Neuron (in vitro differentiated cells): ENCODE measurements around the gene BTBD7.

Experiments used
- H2AFZ ChIP-seq: one replicate; pipeline ENCODE4 v1.6.1; 2013; ENCODE audit warnings: low read depth, mild to moderate bottlenecking, inconsistent platforms, low read length, moderate library complexity
- H3K27me3 ChIP-seq: one replicate; pipeline ENCODE4 v1.6.1; 2013; ENCODE audit warnings: low read length; ENCODE audit not compliant: insufficient read depth
- H3K36me3 ChIP-seq: one replicate; pipeline ENCODE4 v1.6.1; 2013; ENCODE audit warnings: low read length; ENCODE audit not compliant: insufficient read depth
- H3K4me1 ChIP-seq: one replicate; pipeline ENCODE4 v1.6.1; 2013; ENCODE audit warnings: low read length; ENCODE audit not compliant: insufficient read depth
- H3K4me3 ChIP-seq: 2 replicates; pipeline ENCODE4 v1.5.1; 2013; ENCODE audit warnings: mild to moderate bottlenecking, low read length, moderate library complexity
- H3K9me3 ChIP-seq: one replicate; pipeline ENCODE4 v1.6.1; 2013; ENCODE audit warnings: low read length

Gene BTBD7

DNA sequence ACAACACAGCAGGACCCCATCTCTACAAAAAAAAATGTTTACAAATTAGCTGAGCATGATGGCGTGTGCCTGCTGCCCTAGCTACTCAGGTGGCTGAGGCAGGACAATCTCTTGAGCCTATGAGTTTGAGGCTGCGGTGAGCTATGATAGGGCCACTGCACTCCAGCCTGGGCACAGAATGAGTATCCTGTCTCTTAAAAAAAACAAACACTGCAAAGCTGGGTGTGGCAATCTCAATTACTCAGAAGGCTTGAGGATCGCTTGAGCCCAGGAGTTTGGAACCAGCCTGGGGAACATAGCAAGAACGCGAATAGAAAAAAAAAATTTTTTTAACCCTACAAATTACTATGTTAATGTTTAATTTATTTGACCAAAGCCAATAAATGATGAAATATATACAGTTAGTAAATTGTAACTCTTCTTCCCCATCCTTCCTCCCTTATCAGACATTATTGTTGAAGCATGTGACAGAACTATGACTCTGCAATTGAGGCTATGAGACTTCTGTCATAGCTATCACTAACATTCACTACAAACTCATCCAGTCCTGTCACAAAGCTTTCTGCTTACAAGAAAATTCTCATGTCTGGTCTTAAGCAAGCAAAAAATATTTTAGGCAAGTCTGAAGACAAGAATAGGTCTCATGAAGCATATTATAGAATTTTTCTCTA is 9.8 kb downstream of the BTBD7 start:
- Histone ChIP-seq H3K4me3 (no peak overlapping the region), H3K9me3 (no peaks in the 10 kb centered on the region), H2AFZ (no peak overlapping the region), H3K4me1 (no peaks in the 10 kb centered on the region), H3K27me3 (no peaks in the 10 kb centered on the region), H3K36me3 (peaks cover 21% of the 10 kb centered on the region)

DNA sequence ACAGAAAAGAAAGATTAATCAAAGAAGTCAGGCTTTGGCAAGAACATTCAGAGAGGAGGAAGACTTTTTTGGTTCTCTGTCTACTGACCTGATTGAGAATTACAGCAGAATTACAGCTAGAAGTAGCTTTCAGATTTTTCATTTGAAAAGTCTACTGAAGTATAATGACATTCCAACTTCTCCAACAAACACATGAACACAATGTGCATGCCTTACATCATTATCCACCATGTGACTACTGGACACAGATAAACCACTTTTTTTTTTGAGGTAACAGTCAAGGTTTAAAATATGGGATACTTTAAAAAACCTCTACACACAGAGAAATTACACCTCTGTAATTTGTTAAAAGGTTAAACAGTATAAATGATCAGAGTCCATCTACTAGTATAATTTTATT is 12.3 kb downstream of the BTBD7 start:
- H3K27me3 ChIP-seq: no peaks in the 10 kb centered on the region
- H3K9me3 ChIP-seq: no peaks in the 10 kb centered on the region
- H2AFZ ChIP-seq: no peak overlapping the region
- H3K4me1 ChIP-seq: no peaks in the 10 kb centered on the region
- no peak overlapping the region for H3K4me3 ChIP-seq
- H3K36me3 ChIP-seq: peaks cover 21% of the 10 kb centered on the region

DNA sequence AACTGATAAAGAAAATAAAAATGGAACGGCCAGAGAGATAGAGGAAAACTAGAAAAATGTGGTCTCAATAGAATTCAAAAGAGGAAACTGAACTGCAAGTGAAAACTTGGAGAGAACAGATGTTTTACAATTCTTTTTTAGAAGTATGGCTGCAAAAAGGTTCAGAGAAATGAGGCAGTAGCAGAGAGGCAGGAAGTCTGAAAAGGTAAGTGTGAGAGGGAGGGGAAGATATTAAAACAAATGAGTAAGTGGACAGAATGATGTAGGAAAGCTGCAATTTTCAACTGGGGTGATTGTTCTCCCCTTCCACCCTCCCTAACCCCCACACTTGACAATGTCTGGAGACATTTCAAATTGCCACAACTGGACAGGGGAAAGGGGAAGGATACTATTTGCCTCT is 12.9 kb downstream of the BTBD7 start:
- Histone ChIP-seq H3K4me1 (no peaks in the 10 kb centered on the region), H3K4me3 (no peak overlapping the region), H2AFZ (no peak overlapping the region), H3K27me3 (no peaks in the 10 kb centered on the region), H3K36me3 (peaks cover 21% of the 10 kb centered on the region), H3K9me3 (no peaks in the 10 kb centered on the region)

DNA sequence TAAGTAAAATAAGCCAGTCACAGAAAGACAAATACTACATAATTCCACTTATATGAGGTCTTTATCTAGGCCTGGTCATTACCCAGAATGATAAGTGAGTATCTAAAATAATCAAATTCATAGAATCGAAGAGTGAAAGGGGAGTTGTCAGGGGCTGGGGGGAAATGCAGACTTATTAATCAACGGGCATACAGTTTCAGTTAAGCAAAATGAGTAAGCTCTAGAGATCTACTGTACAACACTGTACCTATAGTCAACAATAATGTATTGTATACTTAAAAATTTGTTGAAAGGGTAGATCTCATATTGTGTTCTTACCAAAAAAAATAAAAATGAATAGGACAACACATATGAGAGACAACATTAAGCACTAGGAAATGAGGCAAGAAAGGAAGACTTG is 13.3 kb downstream of the BTBD7 start:
- Histone ChIP-seq H2AFZ (no peak overlapping the region), H3K4me1 (no peaks in the 10 kb centered on the region), H3K27me3 (no peaks in the 10 kb centered on the region), H3K36me3 (peaks cover 18% of the 10 kb centered on the region), H3K4me3 (no peak overlapping the region), H3K9me3 (no peaks in the 10 kb centered on the region)

DNA sequence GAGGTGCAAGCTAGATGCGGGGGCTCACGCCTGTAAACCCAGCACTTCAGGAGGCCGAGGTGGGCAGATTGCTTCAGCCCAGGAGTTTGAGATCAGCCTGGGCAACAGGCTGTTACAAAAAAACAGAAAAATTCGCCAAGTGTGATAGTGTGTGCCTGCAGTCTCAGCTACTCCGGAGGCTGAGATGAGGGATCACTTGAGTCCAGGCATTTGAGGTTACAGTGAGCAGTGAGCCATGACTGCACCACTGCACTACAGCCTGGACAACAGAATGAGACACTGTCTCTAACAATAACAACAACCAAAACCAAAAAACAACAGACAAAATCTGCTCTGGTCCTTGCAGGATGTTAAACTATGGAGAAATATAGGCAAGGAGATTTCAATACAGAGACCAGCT is 13.9 kb downstream of the BTBD7 start:
- no peaks in the 10 kb centered on the region for H3K4me1 ChIP-seq
- no peaks in the 10 kb centered on the region for H3K9me3 ChIP-seq
- no peak overlapping the region for H2AFZ ChIP-seq
- no peak overlapping the region for H3K4me3 ChIP-seq
- H3K27me3 ChIP-seq: no peaks in the 10 kb centered on the region
- H3K36me3 ChIP-seq: peaks cover 14% of the 10 kb centered on the region

DNA sequence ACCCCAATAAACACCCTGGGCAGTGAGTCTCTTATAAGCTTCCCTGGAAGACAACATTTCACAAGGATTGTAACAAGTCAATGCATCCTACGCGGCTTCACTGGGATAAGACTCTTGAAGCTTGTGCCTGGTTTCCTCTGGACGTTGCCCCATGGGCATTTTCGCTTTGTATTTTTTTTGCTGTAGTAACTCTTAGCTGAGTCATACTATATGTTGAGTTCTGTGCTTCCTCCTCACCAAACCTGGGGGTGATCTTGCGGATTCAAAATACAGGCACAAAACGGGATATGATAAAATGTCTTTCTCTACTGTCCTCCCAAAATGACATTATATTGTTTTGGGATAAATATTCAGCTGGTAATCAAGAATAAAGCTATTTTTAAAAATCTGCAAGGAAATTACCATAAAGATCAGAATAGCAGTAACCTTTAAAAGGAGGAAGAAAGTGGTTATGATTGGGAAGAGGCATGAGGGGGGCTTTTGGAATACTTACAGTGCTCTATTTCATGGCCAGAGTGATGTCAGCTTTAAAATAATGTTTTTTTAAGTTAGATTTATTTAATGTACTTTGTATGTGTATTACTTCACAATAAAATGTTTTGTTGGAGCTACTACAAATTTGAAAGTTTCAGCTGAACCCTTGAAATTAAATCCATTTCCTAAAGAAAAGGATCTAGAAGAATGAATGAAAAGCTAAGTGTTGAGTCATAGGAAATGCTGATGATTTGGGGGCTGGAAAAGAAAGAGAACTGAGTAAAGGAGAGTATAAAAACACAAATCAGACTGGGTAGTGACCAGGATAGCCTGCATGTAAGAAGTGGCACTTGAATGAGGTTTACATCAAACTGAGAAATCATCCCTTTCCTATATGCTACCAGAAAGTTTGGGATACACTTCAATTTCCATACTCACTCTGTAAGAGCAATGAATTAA is 14.7 kb downstream of the BTBD7 start:
- Histone ChIP-seq H3K27me3 (no peaks in the 10 kb centered on the region), H3K9me3 (no peaks in the 10 kb centered on the region), H3K4me3 (no peak overlapping the region), H3K4me1 (no peaks in the 10 kb centered on the region), H2AFZ (no peak overlapping the region), H3K36me3 (peaks cover 11% of the 10 kb centered on the region)

DNA sequence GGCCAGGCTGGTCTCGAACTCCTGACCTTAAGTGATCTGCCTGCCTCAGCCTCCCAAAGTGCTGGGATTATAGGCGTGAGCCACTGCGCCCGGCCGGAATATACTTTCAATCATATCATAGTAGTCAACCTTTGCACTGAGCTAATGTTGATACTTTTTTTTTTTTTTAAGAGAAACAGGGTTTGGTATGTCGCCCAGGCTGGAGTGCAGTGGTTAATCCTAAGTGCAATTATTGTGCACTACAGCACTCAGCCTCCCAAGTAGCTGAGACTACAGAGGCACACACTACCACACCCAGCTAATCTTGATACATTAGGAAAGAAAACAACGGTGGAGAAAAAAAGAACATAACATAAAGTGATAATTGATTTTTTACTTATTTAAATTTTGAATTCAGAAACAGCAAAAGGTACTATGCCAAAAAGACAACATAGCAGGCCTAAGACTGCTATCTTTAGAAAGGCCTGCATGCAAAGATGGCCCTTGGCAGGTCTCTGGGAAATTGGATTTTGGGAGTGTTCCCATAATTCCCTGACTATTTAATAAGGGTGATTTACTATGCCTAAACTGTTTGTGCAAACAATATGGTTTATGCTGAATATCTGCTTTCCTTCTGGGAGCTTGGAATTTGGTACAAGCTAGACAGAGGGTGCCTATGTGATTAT is 15.5 kb downstream of the BTBD7 start:
- Histone ChIP-seq H2AFZ (no peak overlapping the region), H3K36me3 (peaks cover 5% of the 10 kb centered on the region), H3K4me3 (no peak overlapping the region), H3K9me3 (no peaks in the 10 kb centered on the region), H3K27me3 (no peaks in the 10 kb centered on the region), H3K4me1 (no peaks in the 10 kb centered on the region)

DNA sequence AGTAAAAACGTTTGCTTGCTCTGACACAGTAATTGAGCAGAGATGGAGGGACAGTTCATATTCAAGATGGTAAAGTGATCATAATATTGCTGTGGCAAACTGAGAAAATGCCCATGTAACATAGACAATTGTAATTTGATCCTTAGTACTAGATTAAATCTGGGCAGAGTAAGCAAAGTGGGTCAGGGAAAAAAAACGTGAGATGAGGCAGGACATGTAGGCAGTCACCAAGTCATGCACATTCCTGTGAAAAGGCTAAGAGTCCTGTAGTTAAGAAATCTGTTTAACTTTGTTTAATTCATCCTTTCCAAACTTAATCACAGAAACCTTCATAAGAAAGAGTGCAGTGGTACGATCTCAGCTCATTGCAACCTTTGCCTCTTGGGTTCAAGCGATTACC is 16.1 kb downstream of the BTBD7 start:
- no peak overlapping the region for H3K4me3 ChIP-seq
- no peaks in the 10 kb centered on the region for H3K27me3 ChIP-seq
- no peaks in the 10 kb centered on the region for H3K4me1 ChIP-seq
- H3K9me3 ChIP-seq: no peaks in the 10 kb centered on the region
- no peak overlapping the region for H2AFZ ChIP-seq
- peaks cover under 1% of the 10 kb centered on the region for H3K36me3 ChIP-seq

DNA sequence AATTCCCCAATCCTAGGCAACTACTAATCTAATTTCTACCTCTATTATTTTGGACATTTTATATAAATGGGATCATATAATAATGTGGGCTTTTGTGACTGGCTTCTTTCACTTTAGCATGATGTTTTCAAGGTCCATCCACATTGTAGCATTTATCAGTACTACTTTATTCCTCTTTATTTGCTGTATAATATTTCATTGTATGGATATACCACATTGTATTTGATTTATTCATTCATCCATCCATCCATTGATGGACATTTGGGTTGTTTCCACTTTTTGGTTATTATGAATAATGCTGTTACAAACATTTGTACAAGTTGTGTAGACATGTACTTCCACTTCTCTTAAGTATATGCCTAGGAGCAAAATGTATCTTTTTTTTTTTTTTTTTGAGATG is 17.3 kb downstream of the BTBD7 start:
- Histone ChIP-seq H3K9me3 (no peaks in the 10 kb centered on the region), H3K36me3 (no peaks in the 10 kb centered on the region), H3K27me3 (no peaks in the 10 kb centered on the region), H3K4me1 (no peaks in the 10 kb centered on the region), H3K4me3 (no peak overlapping the region), H2AFZ (no peak overlapping the region)

DNA sequence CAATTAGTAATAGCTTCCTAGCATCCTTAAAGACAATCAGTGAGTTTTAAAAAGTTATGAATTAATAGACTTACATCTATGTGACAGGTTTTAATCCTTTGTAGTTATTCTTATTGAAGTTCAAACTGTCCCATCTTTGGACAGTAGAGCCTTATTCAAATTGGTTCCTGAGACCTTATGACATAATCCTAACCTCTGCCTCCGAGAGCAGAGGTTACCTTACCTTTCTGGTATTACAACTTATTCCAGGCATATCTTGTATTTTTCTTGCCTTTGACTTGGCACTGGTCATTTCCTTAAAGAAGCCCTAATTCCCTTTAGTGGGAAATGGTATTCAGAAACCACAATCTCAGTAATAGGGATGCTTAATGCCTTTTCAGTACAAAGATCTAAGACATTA is 21.8 kb downstream of the BTBD7 start:
- H3K4me3 ChIP-seq: no peak overlapping the region
- H3K9me3 ChIP-seq: no peaks in the 10 kb centered on the region
- no peak overlapping the region for H2AFZ ChIP-seq
- no peaks in the 10 kb centered on the region for H3K36me3 ChIP-seq
- H3K27me3 ChIP-seq: no peaks in the 10 kb centered on the region
- no peaks in the 10 kb centered on the region for H3K4me1 ChIP-seq

DNA sequence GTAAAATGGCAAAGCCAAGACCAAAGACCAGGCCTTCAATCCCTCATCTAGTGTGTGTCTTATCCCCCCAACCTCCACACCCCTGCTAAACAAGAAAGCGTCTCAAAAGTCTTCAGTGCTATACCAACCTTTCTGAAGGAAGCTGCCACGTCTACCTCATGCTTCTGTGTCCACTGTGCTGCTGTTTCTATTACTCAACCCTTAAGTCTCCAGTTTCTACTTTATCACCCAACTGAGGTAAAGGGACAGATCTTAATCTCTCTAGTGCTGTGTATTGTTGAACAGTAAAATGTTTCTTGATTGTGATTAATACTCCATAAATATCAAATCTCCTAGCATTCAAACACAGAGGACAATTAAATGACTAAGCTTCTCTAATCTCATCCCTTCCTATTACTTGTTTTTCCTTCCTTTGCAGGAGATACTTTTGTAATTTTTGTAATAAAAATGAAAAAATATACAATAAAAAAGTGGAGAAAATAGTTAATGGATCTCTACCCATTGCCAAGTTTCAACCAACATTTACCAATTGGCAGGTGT is 23.3 kb downstream of the BTBD7 start:
- Histone ChIP-seq H3K4me3 (no peak overlapping the region), H3K9me3 (no peaks in the 10 kb centered on the region), H2AFZ (no peak overlapping the region), H3K27me3 (no peaks in the 10 kb centered on the region), H3K4me1 (peaks cover 4% of the 10 kb centered on the region), H3K36me3 (no peaks in the 10 kb centered on the region)

DNA sequence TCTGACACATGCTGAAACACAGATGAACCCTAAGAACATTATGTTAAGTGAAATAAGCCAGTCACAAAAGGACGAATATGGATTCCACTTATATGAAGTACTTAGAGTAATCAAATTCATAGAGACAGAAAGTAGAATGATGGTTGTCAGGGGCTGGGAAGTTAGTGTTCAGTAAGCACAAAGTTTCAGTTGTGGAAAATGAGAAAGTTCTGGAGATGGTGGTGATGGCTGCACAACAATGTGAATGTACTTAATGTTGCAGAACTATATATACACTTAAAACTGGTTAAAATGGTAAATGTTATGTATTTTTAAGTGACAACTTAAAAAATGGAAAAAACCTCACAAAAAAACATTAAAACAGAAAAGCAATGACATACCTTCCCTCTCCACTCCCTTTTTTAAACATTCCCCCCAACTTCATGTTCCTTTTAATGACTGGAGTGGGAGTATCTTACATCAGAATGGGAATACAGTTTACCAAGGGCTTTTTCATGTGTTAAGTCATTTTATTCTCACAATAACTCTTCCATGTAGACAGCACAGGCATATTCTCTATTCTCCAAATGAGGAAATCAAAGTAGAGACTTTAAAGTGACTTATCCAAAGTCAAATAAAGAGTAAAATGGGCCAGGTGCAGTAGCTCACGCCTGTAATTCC is 24.0 kb downstream of the BTBD7 start:
- Histone ChIP-seq H3K27me3 (no peaks in the 10 kb centered on the region), H3K4me1 (peaks cover 7% of the 10 kb centered on the region), H3K9me3 (no peaks in the 10 kb centered on the region), H2AFZ (no peak overlapping the region), H3K36me3 (no peaks in the 10 kb centered on the region), H3K4me3 (no peak overlapping the region)
